AG09309 (cell line): ENCODE results near the gene CT47C1.

Experiments
- DNase-seq: peaks from one replicate; pipeline ENCODE4 v3.0.0-alpha.2; 2010; ENCODE audit warnings: low read depth
- H3K4me3 ChIP-seq: 2 replicates; pipeline ENCODE4 v1.5.1; 2011; ENCODE audit warnings: mild to moderate bottlenecking, low read depth, low read length, moderate library complexity; ENCODE audit not compliant: control insufficient read depth
- TF ChIP-seq, protein P1 (sequence below): IDR thresholded peaks from 2 replicates; pipeline ENCODE4 v1.5.1; 2011; ENCODE audit warnings: mild to moderate bottlenecking, low read depth, low read length, inconsistent platforms; ENCODE audit not compliant: insufficient read depth, control insufficient read depth; ENCODE audit errors: missing control alignments

Gene CT47C1

DNA sequence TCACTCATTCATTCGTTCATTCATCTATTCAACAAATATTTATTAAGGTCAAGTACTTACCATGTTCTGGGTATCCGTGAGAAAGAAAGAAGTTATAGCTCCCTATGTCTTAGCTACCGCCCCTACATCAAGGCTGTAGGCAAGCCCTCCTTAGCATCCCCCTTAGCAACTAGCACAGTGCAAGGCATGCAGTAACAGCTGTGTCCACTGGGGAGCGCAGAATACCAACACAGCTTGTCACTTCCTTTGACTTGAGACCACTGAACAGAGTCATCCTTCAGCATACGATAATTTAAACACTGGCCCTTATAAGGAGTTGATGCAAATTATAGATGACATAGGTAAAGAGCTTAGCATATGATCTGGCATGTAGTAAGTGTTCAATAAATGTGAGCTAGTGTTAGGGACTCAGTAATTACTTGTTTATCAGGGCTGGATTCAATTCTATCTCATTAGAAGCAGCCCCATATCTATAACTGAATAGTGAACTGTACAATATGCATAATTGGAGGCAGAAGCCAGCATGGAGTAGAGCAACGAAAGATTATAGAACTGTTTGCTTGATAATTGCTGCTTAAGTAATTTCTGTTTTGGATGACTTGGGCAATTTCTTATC, 46.1 kb downstream of the CT47C1 start:
- H3K4me3 ChIP-seq, result no peak overlapping the region
- DNase-seq, result peak; percentile 10
- TF ChIP-seq, protein P1, sequence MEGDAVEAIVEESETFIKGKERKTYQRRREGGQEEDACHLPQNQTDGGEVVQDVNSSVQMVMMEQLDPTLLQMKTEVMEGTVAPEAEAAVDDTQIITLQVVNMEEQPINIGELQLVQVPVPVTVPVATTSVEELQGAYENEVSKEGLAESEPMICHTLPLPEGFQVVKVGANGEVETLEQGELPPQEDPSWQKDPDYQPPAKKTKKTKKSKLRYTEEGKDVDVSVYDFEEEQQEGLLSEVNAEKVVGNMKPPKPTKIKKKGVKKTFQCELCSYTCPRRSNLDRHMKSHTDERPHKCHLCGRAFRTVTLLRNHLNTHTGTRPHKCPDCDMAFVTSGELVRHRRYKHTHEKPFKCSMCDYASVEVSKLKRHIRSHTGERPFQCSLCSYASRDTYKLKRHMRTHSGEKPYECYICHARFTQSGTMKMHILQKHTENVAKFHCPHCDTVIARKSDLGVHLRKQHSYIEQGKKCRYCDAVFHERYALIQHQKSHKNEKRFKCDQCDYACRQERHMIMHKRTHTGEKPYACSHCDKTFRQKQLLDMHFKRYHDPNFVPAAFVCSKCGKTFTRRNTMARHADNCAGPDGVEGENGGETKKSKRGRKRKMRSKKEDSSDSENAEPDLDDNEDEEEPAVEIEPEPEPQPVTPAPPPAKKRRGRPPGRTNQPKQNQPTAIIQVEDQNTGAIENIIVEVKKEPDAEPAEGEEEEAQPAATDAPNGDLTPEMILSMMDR, result peak; percentile 81

DNA sequence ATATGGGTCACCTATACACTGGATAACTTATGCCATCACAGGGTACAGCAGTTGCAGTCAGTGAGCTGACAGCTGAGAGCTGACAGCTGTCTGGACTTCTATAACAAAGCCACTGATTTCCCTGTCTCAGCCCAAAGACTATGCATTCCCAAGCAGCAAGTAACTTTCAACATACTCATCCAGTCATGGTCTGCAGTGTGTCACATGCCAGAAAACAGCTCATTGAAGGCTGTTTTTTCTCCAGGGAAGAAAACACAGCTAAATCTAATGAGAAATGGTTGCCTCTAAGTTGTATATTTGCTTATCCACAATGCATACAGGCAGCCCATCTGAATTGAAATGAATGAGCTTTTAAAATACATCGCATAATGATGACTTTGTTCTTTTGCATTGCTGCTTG, 48.5 kb downstream of the CT47C1 start:
- no peak for DNase-seq
- no peak overlapping the region for H3K4me3 ChIP-seq
- TF ChIP-seq, protein P1, result no peak
